HL-60 (cell line): ENCODE data around the gene SLC16A7.

Source experiments
- DNase-seq, 2 experiments: peaks; one replicate each; pipeline ENCODE4 v3.0.0-alpha.2; 2010 to 2020; ENCODE audit warnings: low read depth in 1 of 2, low spot score in 1 of 2
- H3K27ac ChIP-seq: fragments of 250-450 bp; sonication (Bioruptor Pico); replicated peaks from 2 replicates; pipeline ENCODE4 v1.5.1; 2020; ENCODE audit warnings: mild to moderate bottlenecking, moderate library complexity
- H3K27me3 ChIP-seq: fragments of 250-450 bp; sonication (Bioruptor Pico); 2 replicates; pipeline ENCODE4 v1.5.1; 2021; ENCODE audit warnings: mild to moderate bottlenecking, moderate library complexity; ENCODE audit not compliant: insufficient read depth, poor library complexity, severe bottlenecking
- H3K4me3 ChIP-seq: replicated peaks from 2 replicates; pipeline ENCODE4 v1.5.1; 2011; ENCODE audit warnings: mild to moderate bottlenecking, control low read depth, low read length; ENCODE audit not compliant: insufficient read depth
- CTCF ChIP-seq: IDR thresholded peaks from one replicate; pipeline ENCODE4 v1.5.1; 2011; ENCODE audit warnings: low read length, control low read depth, inconsistent platforms; ENCODE audit not compliant: insufficient read depth
- GABPA ChIP-seq: IDR thresholded peaks from 2 replicates; pipeline ENCODE4 v1.6.1; 2012; ENCODE audit warnings: low read depth
- POLR2AphosphoS5 ChIP-seq: IDR thresholded peaks from 2 replicates; pipeline ENCODE4 v1.6.1; 2012; ENCODE audit warnings: low read depth
- REST ChIP-seq: IDR thresholded peaks from 2 replicates; pipeline ENCODE4 v1.6.1; 2012; ENCODE audit warnings: low read depth; ENCODE audit not compliant: insufficient replicate concordance
- SPI1 ChIP-seq: IDR thresholded peaks from 2 replicates; pipeline ENCODE4 v1.6.1; 2012; ENCODE audit warnings: low read depth, mild to moderate bottlenecking, borderline replicate concordance

The SLC16A7 gene

GRCh38 chr12:59649203-59649602, 53.4 kb downstream of the SLC16A7 start:
- TF ChIP-seq REST (no peak), SPI1 (no peak), POLR2AphosphoS5 (no peak), CTCF (no peak), GABPA (no peak)
- DNase-seq, result no peak
- Histone ChIP-seq H3K4me3 (no peak overlapping the region), H3K27ac (no peak overlapping the region), H3K27me3 (no peaks in the 10 kb centered on the region)

- TF ChIP-seq GABPA, result no peak
- TF ChIP-seq SPI1, result no peak
- TF ChIP-seq POLR2AphosphoS5, result no peak
- TF ChIP-seq CTCF, result no peak
- no peak for TF ChIP-seq REST
- H3K4me3 ChIP-seq, result no peak overlapping the region
- H3K27ac ChIP-seq, result no peak overlapping the region
- DNase-seq, result no peak
- no peaks in the 10 kb centered on the region for H3K27me3 ChIP-seq
Measured at GRCh38 chr12:59650588-59651228, 54.9 kb downstream of the SLC16A7 start.

- TF ChIP-seq GABPA (no peak), POLR2AphosphoS5 (no peak), REST (no peak), SPI1 (no peak), CTCF (no peak)
- no peak for DNase-seq
- no peak overlapping the region for H3K27ac ChIP-seq
Measured at GRCh38 chr12:59651229-59651920, 55.5 kb downstream of the SLC16A7 start.

More at GRCh38 chr12:59651229-59651920, 55.5 kb downstream of the SLC16A7 start:
- H3K4me3 ChIP-seq, result no peak overlapping the region
- H3K27me3 ChIP-seq, result no peaks in the 10 kb centered on the region
